MM.1S (cell line): ENCODE results near the gene DENND1A.

Experiments used
- DNase-seq: peaks from one replicate; pipeline ENCODE4 v3.0.0-alpha.2; 2015
- H2AFZ ChIP-seq: fragments of 300-600 bp; sonication (generic); 2 replicates; pipeline ENCODE4 v1.6.0; 2016; ENCODE audit warnings: antibody characterized with exemption, low read length
- H3F3A ChIP-seq: fragments of 300-600 bp; sonication (generic); 2 replicates; pipeline ENCODE4 v1.6.1; 2016; ENCODE audit warnings: mild to moderate bottlenecking, antibody characterized with exemption, low read length, moderate library complexity, mixed read lengths; ENCODE audit not compliant: insufficient read depth
- H3K27ac ChIP-seq: fragments of 300-600 bp; sonication (generic); 2 replicates; pipeline ENCODE4 v1.5.1; 2016; ENCODE audit warnings: mild to moderate bottlenecking, low read length
- H3K27me3 ChIP-seq: fragments of 300-600 bp; sonication (generic); replicated peaks from 2 replicates; pipeline ENCODE4 v1.6.0; 2016; ENCODE audit warnings: low read length; ENCODE audit not compliant: insufficient read depth
- H3K36me3 ChIP-seq: fragments of 300-600 bp; sonication (generic); replicated peaks from 2 replicates; pipeline ENCODE4 v1.6.1; 2016; ENCODE audit warnings: mild to moderate bottlenecking, low read length, mixed read lengths; ENCODE audit not compliant: insufficient read depth
- H3K4me1 ChIP-seq: fragments of 300-600 bp; sonication (generic); 2 replicates; pipeline ENCODE4 v1.6.1; 2016; ENCODE audit warnings: low read length, mixed read lengths
- H3K4me2 ChIP-seq: fragments of 300-600 bp; sonication (generic); 2 replicates; pipeline ENCODE4 v1.6.0; 2016; ENCODE audit warnings: low read depth, low read length
- H3K4me3 ChIP-seq: fragments of 300-600 bp; sonication (generic); 2 replicates; pipeline ENCODE4 v1.5.1; 2016; ENCODE audit warnings: low read length, mixed read lengths
- H3K79me2 ChIP-seq: fragments of 300-600 bp; sonication (generic); 2 replicates; pipeline ENCODE4 v1.6.1; 2016; ENCODE audit warnings: mixed run types, low read length, mixed read lengths
- H3K9ac ChIP-seq: fragments of 300-600 bp; sonication (generic); 2 replicates; pipeline ENCODE4 v1.6.1; 2016; ENCODE audit warnings: low read length, mixed read lengths
- H3K9me2 ChIP-seq: fragments of 300-600 bp; sonication (generic); replicated peaks from 2 replicates; pipeline ENCODE4 v1.6.1; 2016; ENCODE audit warnings: mild to moderate bottlenecking, low read length, mixed read lengths; ENCODE audit not compliant: insufficient read depth
- H3K9me3 ChIP-seq: fragments of 300-600 bp; sonication (generic); replicated peaks from 2 replicates; pipeline ENCODE4 v1.6.1; 2016; ENCODE audit warnings: mild to moderate bottlenecking, low read length, mixed read lengths; ENCODE audit not compliant: insufficient read depth
- H4K20me1 ChIP-seq: fragments of 300-600 bp; sonication (generic); 2 replicates; pipeline ENCODE4 v1.6.1; 2016; ENCODE audit warnings: mild to moderate bottlenecking, low read length, moderate library complexity, mixed read lengths; ENCODE audit not compliant: insufficient read depth
- EZH2 ChIP-seq: fragments of 300-600 bp; sonication (generic); optimal IDR thresholded peaks from 2 replicates; pipeline ENCODE3; 2017; ENCODE audit warnings: low read depth, mild to moderate bottlenecking, antibody characterized with exemption, low read length, mixed read lengths
- EZH2phosphoT487 ChIP-seq: fragments of 300-600 bp; sonication (generic); IDR thresholded peaks from 2 replicates; pipeline ENCODE4 v1.6.1; 2018; ENCODE audit warnings: antibody characterized with exemption, low read length
- TF ChIP-seq, protein P1 (sequence below): fragments of 300-600 bp; sonication (generic); IDR thresholded peaks from 2 replicates; pipeline ENCODE4 v1.5.1; 2016; ENCODE audit warnings: antibody characterized with exemption, low read length, mixed read lengths

Gene DENND1A

DNA sequence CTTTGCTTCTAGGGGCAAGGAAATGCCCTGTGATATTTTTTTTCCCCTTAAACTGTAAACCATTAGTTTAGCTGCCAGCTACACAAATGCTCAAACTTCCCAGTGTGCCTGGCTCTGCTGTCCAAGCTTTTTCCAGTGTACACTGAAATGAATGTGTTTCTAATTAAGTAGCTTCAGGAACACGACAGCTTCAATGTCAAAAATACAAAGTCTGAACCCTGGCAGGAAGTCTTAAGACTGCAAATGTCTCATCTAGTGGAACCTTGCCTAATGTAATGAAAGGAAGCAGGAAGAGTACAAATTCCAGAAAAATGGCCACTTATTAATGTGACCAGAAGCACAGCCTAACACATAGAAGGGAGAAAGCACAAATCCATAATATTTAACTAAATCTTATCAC lies 318.7 kb downstream of the DENND1A start:
- no peak overlapping the region for H2AFZ ChIP-seq
- no peak overlapping the region for H3K27ac ChIP-seq
- H3K4me2 ChIP-seq, result no peak overlapping the region
- no peak overlapping the region for H3K4me3 ChIP-seq
- no peaks in the 10 kb centered on the region for H3K27me3 ChIP-seq
- H3K4me1 ChIP-seq, result peaks cover 29% of the 10 kb centered on the region
- no peaks in the 10 kb centered on the region for H3K9me2 ChIP-seq
- no peak for DNase-seq
- H3K9ac ChIP-seq, result no peak overlapping the region
- no peaks in the 10 kb centered on the region for H3K9me3 ChIP-seq
- no peaks in the 10 kb centered on the region for H3K79me2 ChIP-seq
- H3K36me3 ChIP-seq, result no peaks in the 10 kb centered on the region
- peaks cover 3% of the 10 kb centered on the region for H3F3A ChIP-seq
- TF ChIP-seq EZH2phosphoT487, result no peak
- no peak for TF ChIP-seq EZH2
- TF ChIP-seq, protein P1, sequence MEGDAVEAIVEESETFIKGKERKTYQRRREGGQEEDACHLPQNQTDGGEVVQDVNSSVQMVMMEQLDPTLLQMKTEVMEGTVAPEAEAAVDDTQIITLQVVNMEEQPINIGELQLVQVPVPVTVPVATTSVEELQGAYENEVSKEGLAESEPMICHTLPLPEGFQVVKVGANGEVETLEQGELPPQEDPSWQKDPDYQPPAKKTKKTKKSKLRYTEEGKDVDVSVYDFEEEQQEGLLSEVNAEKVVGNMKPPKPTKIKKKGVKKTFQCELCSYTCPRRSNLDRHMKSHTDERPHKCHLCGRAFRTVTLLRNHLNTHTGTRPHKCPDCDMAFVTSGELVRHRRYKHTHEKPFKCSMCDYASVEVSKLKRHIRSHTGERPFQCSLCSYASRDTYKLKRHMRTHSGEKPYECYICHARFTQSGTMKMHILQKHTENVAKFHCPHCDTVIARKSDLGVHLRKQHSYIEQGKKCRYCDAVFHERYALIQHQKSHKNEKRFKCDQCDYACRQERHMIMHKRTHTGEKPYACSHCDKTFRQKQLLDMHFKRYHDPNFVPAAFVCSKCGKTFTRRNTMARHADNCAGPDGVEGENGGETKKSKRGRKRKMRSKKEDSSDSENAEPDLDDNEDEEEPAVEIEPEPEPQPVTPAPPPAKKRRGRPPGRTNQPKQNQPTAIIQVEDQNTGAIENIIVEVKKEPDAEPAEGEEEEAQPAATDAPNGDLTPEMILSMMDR, result no peak
- no peaks in the 10 kb centered on the region for H4K20me1 ChIP-seq

DNA sequence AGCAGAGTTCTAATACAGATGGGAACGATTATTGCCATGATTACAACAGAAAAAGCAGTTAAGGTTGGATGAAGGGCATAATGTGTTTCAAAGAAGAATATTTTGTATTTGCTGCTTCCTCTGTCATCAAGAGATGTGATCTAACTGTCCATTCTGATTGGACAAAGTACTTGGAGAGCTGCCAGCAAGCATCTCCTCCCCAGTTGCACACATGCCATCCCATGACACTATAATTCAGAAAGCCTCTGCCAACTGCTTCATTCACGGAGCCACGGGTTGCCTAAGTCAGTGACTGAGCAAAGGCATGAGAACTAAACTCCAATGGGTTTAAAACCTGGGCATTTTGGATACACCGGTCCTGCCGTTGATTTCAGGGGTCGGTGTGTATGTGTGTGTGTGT lies 320.1 kb downstream of the DENND1A start:
- H3K36me3 ChIP-seq, result no peaks in the 10 kb centered on the region
- no peak overlapping the region for H3K27ac ChIP-seq
- H3K27me3 ChIP-seq, result no peaks in the 10 kb centered on the region
- H3K79me2 ChIP-seq, result no peaks in the 10 kb centered on the region
- no peaks in the 10 kb centered on the region for H4K20me1 ChIP-seq
- no peak for DNase-seq
- no peak overlapping the region for H3K9ac ChIP-seq
- H3K4me3 ChIP-seq, result no peak overlapping the region
- peaks cover 3% of the 10 kb centered on the region for H3F3A ChIP-seq
- no peak overlapping the region for H2AFZ ChIP-seq
- no peaks in the 10 kb centered on the region for H3K9me3 ChIP-seq
- TF ChIP-seq, protein P1, result no peak
- TF ChIP-seq EZH2phosphoT487 (no peak), EZH2 (no peak)
- H3K4me2 ChIP-seq, result no peak overlapping the region
- H3K9me2 ChIP-seq, result no peaks in the 10 kb centered on the region
- H3K4me1 ChIP-seq, result peaks cover 17% of the 10 kb centered on the region

DNA sequence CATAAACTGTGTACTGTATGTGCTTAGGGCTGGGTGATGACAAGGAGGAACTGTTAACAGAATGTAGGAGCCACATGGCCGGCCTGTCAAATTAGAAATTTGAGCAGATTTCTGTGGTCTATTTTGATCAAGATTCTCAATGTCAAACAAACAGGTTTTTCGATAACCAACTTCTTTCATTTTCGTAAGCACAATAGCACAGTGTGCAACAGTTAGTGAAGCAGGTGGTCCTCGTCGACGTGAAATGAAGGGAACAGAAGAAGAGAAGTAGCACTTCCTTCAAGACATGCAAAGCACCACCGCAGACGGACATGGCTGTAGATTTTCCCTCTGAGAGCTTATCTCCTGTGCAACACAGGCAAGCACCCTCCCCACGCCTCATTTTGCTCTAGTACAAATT lies 321.8 kb downstream of the DENND1A start:
- no peak overlapping the region for H2AFZ ChIP-seq
- peak overlapping the region; percentile 58; the same call in 1 of the 2 replicates for H3K27ac ChIP-seq
- peak overlapping the region; percentile 53; the same call in 1 of the 2 replicates for H3K4me2 ChIP-seq
- peaks cover 16% of the 10 kb centered on the region for H3K4me1 ChIP-seq
- no peaks in the 10 kb centered on the region for H4K20me1 ChIP-seq
- no peaks in the 10 kb centered on the region for H3K79me2 ChIP-seq
- H3K9me2 ChIP-seq, result no peaks in the 10 kb centered on the region
- H3K9me3 ChIP-seq, result no peaks in the 10 kb centered on the region
- TF ChIP-seq EZH2, result no peak
- TF ChIP-seq, protein P1, result no peak
- no peak for TF ChIP-seq EZH2phosphoT487
- peak overlapping the region; percentile 12; the same call in 1 of the 2 replicates for H3K9ac ChIP-seq
- H3F3A ChIP-seq, result peaks cover 3% of the 10 kb centered on the region
- H3K36me3 ChIP-seq, result no peaks in the 10 kb centered on the region
- peak; percentile 86 for DNase-seq
- H3K27me3 ChIP-seq, result no peaks in the 10 kb centered on the region
- peak overlapping the region; percentile 12; the same call in 1 of the 2 replicates for H3K4me3 ChIP-seq
